K562 (cell line): Measurements from ENCODE around the gene PSMD9. TPM values are rescaled to one million over a fixed set of nuclear protein-coding genes. Genes with fewer than 3 reads are reported as not detected.
A peak's percentile ranks its signal among the peaks of the same experiment; 100 is the strongest.

Experiments used
- CHCHD3 ChIP-seq: fragments of 250-450 bp; sonication (Bioruptor Pico); IDR thresholded peaks from 2 replicates; pipeline ENCODE4 v2.1.2; 2022; ENCODE audit warnings: mild to moderate bottlenecking
- CTBP1 ChIP-seq: fragments of 450-650 bp; IDR thresholded peaks from 2 replicates; pipeline ENCODE4 v1.6.1; 2016; ENCODE audit warnings: borderline replicate concordance
- ELF4 ChIP-seq: fragments of 450-650 bp; formaldehyde crosslinking; IDR thresholded peaks from 2 replicates; pipeline ENCODE4 v1.4.0; 2022; ENCODE audit warnings: missing genetic modification characterization
- ETV6 ChIP-seq, 3 experiments: fragments of 150-350 bp in 1 of 3; sonication (generic) in 1 of 3; formaldehyde crosslinking in 1 of 3; IDR thresholded peaks; 2 replicates each; pipeline versions ENCODE4 v1.6.1 to v1.8.0; 2014 to 2022; ENCODE audit warnings: borderline replicate concordance in 2 of 3, low read depth in 2 of 3, antibody characterized with exemption in 1 of 3, low read length in 1 of 3, mild to moderate bottlenecking in 1 of 3, missing genetic modification reagents in 1 of 3
- HIVEP1 ChIP-seq: fragments of 250-450 bp; sonication (Bioruptor Pico); IDR thresholded peaks from 2 replicates; pipeline ENCODE4 v1.4.0; 2020; ENCODE audit warnings: mild to moderate bottlenecking
- HLTF ChIP-seq: fragments of 450-650 bp; IDR thresholded peaks from 2 replicates; pipeline ENCODE4 v1.6.1; 2016
- HMG20B ChIP-seq: fragments of 250-450 bp; sonication (Bioruptor Pico); IDR thresholded peaks from 2 replicates; pipeline ENCODE4 v1.5.0; 2021; ENCODE audit warnings: mild to moderate bottlenecking
- PPARD ChIP-seq: fragments of 250-450 bp; sonication (Bioruptor Pico); IDR thresholded peaks from 2 replicates; pipeline ENCODE4 v1.8.0; 2022; ENCODE audit warnings: inconsistent platforms, mild to moderate bottlenecking, moderate library complexity
- TEAD2 ChIP-seq: fragments of 450-650 bp; IDR thresholded peaks from 2 replicates; pipeline ENCODE4 v1.6.1; 2016; ENCODE audit warnings: missing genetic modification characterization, control low read depth, missing compliant biosample characterization
- ZNF197 ChIP-seq: fragments of 200-800 bp; sonication (Bioruptor generic); IDR thresholded peaks from 2 replicates; pipeline ENCODE4 v1.6.1; 2016; ENCODE audit warnings: low read depth, missing genetic modification characterization, missing compliant biosample characterization
- ZNF23 ChIP-seq: fragments of 250-450 bp; sonication (Bioruptor Pico); IDR thresholded peaks from 2 replicates; pipeline ENCODE4 v1.4.0; 2020; ENCODE audit warnings: mild to moderate bottlenecking
- ZNF586 ChIP-seq: fragments of 450-650 bp; formaldehyde crosslinking; conservative IDR thresholded peaks from 2 replicates; pipeline ENCODE4 v1.4.0; 2020; ENCODE audit warnings: mild to moderate bottlenecking, moderate library complexity
- ZNF699 ChIP-seq: fragments of 250-450 bp; sonication (Bioruptor Pico); IDR thresholded peaks from 2 replicates; pipeline ENCODE4 v1.8.0; 2021; ENCODE audit warnings: mild to moderate bottlenecking, moderate library complexity; ENCODE audit not compliant: insufficient replicate concordance
- ZSCAN29 ChIP-seq: fragments of 450-650 bp; IDR thresholded peaks from 2 replicates; pipeline ENCODE4 v1.6.1; 2017
- polyA plus RNA-seq, 8 experiments: library from polyadenylated mRNA; depleted of rRNA in 4 of 8; stranded (reverse) in 5 of 8; unstranded in 3 of 8; fragments of >200 nt; fragmentation: Nextera tagmentation in 2 of 8; fragmentation: Illumina TruSeq in 1 of 8; extraction: Ambion mirVana in 2 of 8; extraction: Trizol in 1 of 8; gene quantifications; 2 replicates each; pipeline versions ENCODE4 v1.2.1 to v1.2.3, GENCODE V29; 2011 to 2014; ENCODE audit warnings: inconsistent platforms in 1 of 8, missing spikeins in 1 of 8
- total RNA-seq, 7 experiments: library from RNA; depleted of rRNA in 6 of 7; stranded (reverse); fragments of >200 nt in 6 of 7; fragmentation: Illumina TruSeq in 2 of 7; extraction: Trizol in 2 of 7; gene quantifications; 2 replicates each; pipeline versions ENCODE4 v1.2.1 to v1.2.3, GENCODE V29; 2011 to 2021; ENCODE audit warnings: low replicate concordance in 1 of 7
- TF ChIP-seq, protein P1 (sequence below): fragments of 250-450 bp; sonication (Bioruptor Pico); IDR thresholded peaks from 2 replicates; pipeline ENCODE4 v1.8.0; 2022; ENCODE audit warnings: inconsistent platforms
- TF ChIP-seq, protein P2 (sequence below), 2 experiments: fragments of 250-450 bp in 1 of 2; fragments of 450-650 bp in 1 of 2; sonication (Bioruptor Pico) in 1 of 2; IDR thresholded peaks; 2 replicates each; pipeline versions ENCODE4 v1.6.1 to v1.8.0; 2016 to 2021; ENCODE audit warnings: mild to moderate bottlenecking in 2 of 2, moderate library complexity in 2 of 2, missing compliant biosample characterization in 1 of 2, missing genetic modification characterization in 1 of 2
- TF ChIP-seq, protein P3 (sequence below): fragments of 450-650 bp; IDR thresholded peaks from 2 replicates; pipeline ENCODE4 v1.6.1; 2017; ENCODE audit warnings: mild to moderate bottlenecking, moderate library complexity
- TF ChIP-seq, protein P4 (sequence below): fragments of 250-450 bp; sonication (Bioruptor Pico); IDR thresholded peaks from 2 replicates; pipeline ENCODE4 v1.4.0; 2020

Gene PSMD9
- total and polyA plus RNA-seq, 9 of the 15 experiments (the other 6 are each of a cell fraction or from before 2014, with no cell fraction given) = 12.2 to 143 (median 61.3) TPM

DNA sequence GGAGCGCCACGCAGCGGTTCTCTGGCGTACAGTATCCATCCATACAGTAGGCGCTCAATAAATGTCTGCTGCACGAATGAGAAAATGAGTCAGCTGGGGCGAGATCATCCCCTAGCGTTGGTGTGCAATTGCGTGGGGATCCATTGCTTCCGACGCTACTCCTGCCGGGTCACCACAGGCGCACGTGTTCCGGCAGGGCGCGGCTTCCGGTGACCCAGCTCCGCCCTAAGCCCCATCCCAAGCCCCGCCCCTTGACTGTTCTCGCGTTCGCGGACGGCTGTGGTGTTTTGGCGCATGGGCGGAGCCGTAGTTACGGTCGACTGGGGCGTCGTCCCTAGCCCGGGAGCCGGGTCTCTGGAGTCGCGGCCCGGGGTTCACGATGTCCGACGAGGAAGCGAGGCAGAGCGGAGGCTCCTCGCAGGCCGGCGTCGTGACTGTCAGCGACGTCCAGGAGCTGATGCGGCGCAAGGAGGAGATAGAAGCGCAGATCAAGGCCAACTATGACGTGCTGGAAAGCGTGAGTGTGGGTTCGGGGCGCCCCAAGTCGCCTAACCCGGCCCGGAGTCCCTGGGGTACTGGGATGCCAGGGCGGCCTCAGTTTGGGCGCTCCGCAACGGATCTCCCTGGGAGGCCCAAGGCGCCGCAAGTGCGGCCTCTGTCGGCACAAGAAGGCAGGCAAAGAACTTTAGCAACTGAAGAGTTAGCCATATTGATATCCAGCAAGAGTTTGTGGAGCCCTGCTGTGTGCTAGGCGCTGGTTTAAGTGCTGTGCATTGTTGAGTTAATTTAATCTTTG, at the start of gene PSMD9 (continued):
- TF ChIP-seq, protein P1, sequence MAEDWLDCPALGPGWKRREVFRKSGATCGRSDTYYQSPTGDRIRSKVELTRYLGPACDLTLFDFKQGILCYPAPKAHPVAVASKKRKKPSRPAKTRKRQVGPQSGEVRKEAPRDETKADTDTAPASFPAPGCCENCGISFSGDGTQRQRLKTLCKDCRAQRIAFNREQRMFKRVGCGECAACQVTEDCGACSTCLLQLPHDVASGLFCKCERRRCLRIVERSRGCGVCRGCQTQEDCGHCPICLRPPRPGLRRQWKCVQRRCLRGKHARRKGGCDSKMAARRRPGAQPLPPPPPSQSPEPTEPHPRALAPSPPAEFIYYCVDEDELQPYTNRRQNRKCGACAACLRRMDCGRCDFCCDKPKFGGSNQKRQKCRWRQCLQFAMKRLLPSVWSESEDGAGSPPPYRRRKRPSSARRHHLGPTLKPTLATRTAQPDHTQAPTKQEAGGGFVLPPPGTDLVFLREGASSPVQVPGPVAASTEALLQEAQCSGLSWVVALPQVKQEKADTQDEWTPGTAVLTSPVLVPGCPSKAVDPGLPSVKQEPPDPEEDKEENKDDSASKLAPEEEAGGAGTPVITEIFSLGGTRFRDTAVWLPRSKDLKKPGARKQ (CRISPR knock-in tag) = no peak
- no peak for TF ChIP-seq HMG20B (CRISPR knock-in tag)
- TF ChIP-seq ZNF586 (CRISPR knock-in tag) = no peak
- TF ChIP-seq ELF4 (CRISPR knock-in tag) = no peak
- TF ChIP-seq, protein P2, sequence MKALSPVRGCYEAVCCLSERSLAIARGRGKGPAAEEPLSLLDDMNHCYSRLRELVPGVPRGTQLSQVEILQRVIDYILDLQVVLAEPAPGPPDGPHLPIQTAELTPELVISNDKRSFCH (CRISPR knock-in tag; IDR thresholded peaks at IDR 0.05) = no peak
- TF ChIP-seq, protein P2 (tag; IDR thresholded peaks at IDR 0.05) = peak; percentile 23; the same call in 1 of the 2 replicates
- TF ChIP-seq, protein P3, sequence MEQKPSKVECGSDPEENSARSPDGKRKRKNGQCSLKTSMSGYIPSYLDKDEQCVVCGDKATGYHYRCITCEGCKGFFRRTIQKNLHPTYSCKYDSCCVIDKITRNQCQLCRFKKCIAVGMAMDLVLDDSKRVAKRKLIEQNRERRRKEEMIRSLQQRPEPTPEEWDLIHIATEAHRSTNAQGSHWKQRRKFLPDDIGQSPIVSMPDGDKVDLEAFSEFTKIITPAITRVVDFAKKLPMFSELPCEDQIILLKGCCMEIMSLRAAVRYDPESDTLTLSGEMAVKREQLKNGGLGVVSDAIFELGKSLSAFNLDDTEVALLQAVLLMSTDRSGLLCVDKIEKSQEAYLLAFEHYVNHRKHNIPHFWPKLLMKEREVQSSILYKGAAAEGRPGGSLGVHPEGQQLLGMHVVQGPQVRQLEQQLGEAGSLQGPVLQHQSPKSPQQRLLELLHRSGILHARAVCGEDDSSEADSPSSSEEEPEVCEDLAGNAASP = no peak
- TF ChIP-seq HLTF = peak; percentile 51; the same call in 1 of the 2 replicates
- TF ChIP-seq CHCHD3 (CRISPR knock-in tag) = no peak
- no peak for TF ChIP-seq HIVEP1 (CRISPR knock-in tag)
- no peak for TF ChIP-seq ETV6 (IDR thresholded peaks at IDR 0.05; ENCODE audit: borderline replicate concordance in 1 of 2, low read depth in 2 of 2, low read length in 1 of 2)
- TF ChIP-seq ETV6 (CRISPR knock-in tag; IDR thresholded peaks at IDR 0.05; ENCODE audit: borderline replicate concordance) = peak; percentile 88
- peak; percentile 82 for TF ChIP-seq CTBP1
- TF ChIP-seq PPARD = no peak
- no peak for TF ChIP-seq ZNF23 (CRISPR knock-in tag)
- TF ChIP-seq ZSCAN29 = no peak
- no peak for TF ChIP-seq ZNF699 (CRISPR knock-in tag)
- peak; percentile 15; the same call in 1 of the 2 replicates for TF ChIP-seq ZNF197 (CRISPR knock-in tag)
- TF ChIP-seq, protein P4, sequence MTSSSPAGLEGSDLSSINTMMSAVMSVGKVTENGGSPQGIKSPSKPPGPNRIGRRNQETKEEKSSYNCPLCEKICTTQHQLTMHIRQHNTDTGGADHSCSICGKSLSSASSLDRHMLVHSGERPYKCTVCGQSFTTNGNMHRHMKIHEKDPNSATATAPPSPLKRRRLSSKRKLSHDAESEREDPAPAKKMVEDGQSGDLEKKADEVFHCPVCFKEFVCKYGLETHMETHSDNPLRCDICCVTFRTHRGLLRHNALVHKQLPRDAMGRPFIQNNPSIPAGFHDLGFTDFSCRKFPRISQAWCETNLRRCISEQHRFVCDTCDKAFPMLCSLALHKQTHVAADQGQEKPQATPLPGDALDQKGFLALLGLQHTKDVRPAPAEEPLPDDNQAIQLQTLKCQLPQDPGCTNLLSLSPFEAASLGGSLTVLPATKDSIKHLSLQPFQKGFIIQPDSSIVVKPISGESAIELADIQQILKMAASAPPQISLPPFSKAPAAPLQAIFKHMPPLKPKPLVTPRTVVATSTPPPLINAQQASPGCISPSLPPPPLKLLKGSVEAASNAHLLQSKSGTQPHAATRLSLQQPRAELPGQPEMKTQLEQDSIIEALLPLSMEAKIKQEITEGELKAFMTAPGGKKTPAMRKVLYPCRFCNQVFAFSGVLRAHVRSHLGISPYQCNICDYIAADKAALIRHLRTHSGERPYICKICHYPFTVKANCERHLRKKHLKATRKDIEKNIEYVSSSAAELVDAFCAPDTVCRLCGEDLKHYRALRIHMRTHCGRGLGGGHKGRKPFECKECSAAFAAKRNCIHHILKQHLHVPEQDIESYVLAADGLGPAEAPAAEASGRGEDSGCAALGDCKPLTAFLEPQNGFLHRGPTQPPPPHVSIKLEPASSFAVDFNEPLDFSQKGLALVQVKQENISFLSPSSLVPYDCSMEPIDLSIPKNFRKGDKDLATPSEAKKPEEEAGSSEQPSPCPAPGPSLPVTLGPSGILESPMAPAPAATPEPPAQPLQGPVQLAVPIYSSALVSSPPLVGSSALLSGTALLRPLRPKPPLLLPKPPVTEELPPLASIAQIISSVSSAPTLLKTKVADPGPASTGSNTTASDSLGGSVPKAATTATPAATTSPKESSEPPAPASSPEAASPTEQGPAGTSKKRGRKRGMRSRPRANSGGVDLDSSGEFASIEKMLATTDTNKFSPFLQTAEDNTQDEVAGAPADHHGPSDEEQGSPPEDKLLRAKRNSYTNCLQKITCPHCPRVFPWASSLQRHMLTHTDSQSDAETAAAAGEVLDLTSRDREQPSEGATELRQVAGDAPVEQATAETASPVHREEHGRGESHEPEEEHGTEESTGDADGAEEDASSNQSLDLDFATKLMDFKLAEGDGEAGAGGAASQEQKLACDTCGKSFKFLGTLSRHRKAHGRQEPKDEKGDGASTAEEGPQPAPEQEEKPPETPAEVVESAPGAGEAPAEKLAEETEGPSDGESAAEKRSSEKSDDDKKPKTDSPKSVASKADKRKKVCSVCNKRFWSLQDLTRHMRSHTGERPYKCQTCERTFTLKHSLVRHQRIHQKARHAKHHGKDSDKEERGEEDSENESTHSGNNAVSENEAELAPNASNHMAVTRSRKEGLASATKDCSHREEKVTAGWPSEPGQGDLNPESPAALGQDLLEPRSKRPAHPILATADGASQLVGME (CRISPR knock-in tag) = no peak
- TF ChIP-seq TEAD2 = no peak
